ENCODE measurements around the gene RTN4R.
"Not testable (repeated sequence)": the region's sequence is repeated elsewhere in the genome, so short reads cannot be mapped to it uniquely, and the experiment has no call there.

GRCh38 chr22:20285473-20286311, 17.6 kb upstream of the RTN4R start:
- TF ChIP-seq CTCF (IDR thresholded peaks at IDR 0.05): peak; percentile 80
- TF ChIP-seq EZH2 (IDR thresholded peaks at IDR 0.05; ENCODE audit: borderline replicate concordance, insufficient read depth, low read depth, low read length, poor library complexity, severe bottlenecking): not testable (repeated sequence)
